K562 (cell line): ENCODE measurements around the gene NAGS. TPM values are rescaled to one million over a fixed set of nuclear protein-coding genes. Genes with fewer than 3 reads are reported as not detected.

Experiments used
- ATAC-seq: fragments of 200-7000 bp; cut with Tn5 transposase; 3 replicates; pipeline ENCODE4 v1.9.1; 2020; ENCODE audit warnings: moderate library complexity
- BruUV-seq: library from RNA; stranded (reverse); fragments of 400-500 nt; replicated peaks from 2 replicates; lab custom pipeline; 2021; lab: Mats Ljungman, UMichigan
- CTCF ChIA-PET: fragments of 300-600 bp; formaldehyde crosslinking; extraction: SDS; loops from one replicate; lab custom pipeline; 2021; ENCODE audit warnings: low intra/inter-chr PET ratio; lab: Yijun Ruan, JAX
- POLR2A ChIA-PET: fragments of 300-600, 350-650 bp; sonication (Branson Sonifier 250); formaldehyde crosslinking; extraction: SDS; loops from one replicate; lab custom pipeline; 2021; ENCODE audit warnings: antibody characterized with exemption, inconsistent platforms; lab: Yijun Ruan, JAX
- DNase-seq, 4 experiments: peaks; one replicate each; pipeline versions ENCODE4 v3.0.0 to v3.0.0-alpha.2; 2011 to 2018; ENCODE audit warnings: low spot score in 3 of 4, mixed read lengths in 3 of 4; ENCODE audit errors: extremely low read depth in 1 of 4
- FAIRE-seq: peaks from 2 replicates; lab custom pipeline; 2011; peaks lifted over from hg19 to GRCh38; lab: Jason Lieb, UNC
- H2AFZ ChIP-seq: 2 replicates; pipeline ENCODE4 v1.6.0; 2011; ENCODE audit warnings: low read depth, low read length, control low read depth, inconsistent platforms
- H3K27ac ChIP-seq: fragments of 200-600 bp; 3 replicates; pipeline ENCODE4 v1.8.0; 2011; ENCODE audit warnings: low read depth, mild to moderate bottlenecking, control low read depth, inconsistent platforms, low read length, moderate library complexity, mixed read lengths; ENCODE audit errors: extremely low read depth
- H3K27me3 ChIP-seq, 2 experiments: fragments of 300-600 bp in 1 of 2; 2 replicates in 1 of 2; 3 replicates in 1 of 2; pipeline versions ENCODE4 v1.6.0 to v1.8.0; 2011; ENCODE audit warnings: inconsistent platforms in 2 of 2, low read length in 2 of 2, mild to moderate bottlenecking in 1 of 2, mixed read lengths in 1 of 2, moderate library complexity in 1 of 2; ENCODE audit not compliant: control insufficient read depth in 2 of 2, insufficient read depth in 2 of 2
- H3K36me3 ChIP-seq: fragments of 300-600 bp; 3 replicates; pipeline ENCODE4 v1.8.0; 2011; ENCODE audit warnings: mild to moderate bottlenecking, low read length, inconsistent platforms; ENCODE audit not compliant: control insufficient read depth, insufficient read depth
- H3K4me1 ChIP-seq, 2 experiments: fragments of 200-600 bp in 1 of 2; replicated peaks in 1 of 2; 2 replicates in 1 of 2; 3 replicates in 1 of 2; pipeline versions ENCODE4 v1.5.1 to v1.8.0; 2011; ENCODE audit warnings: inconsistent platforms in 2 of 2, low read length in 2 of 2, mild to moderate bottlenecking in 1 of 2, mixed read lengths in 1 of 2, moderate library complexity in 1 of 2; ENCODE audit not compliant: control insufficient read depth in 2 of 2, insufficient read depth in 2 of 2
- H3K4me2 ChIP-seq: 2 replicates; pipeline ENCODE4 v1.6.1; 2011; ENCODE audit warnings: low read length, control low read depth, inconsistent platforms, mixed read lengths; ENCODE audit not compliant: insufficient read depth
- H3K4me3 ChIP-seq: fragments of 200-600 bp; sonication (generic), shearing (Covaris generic); 2 replicates; pipeline ENCODE4 v1.5.1; 2016; ENCODE audit warnings: control low read depth, inconsistent platforms
- H3K79me2 ChIP-seq: fragments of 200-600 bp; 3 replicates; pipeline ENCODE4 v1.8.0; 2011; ENCODE audit warnings: low read length, inconsistent platforms; ENCODE audit not compliant: control insufficient read depth, insufficient read depth
- H3K9ac ChIP-seq, 2 experiments: 2 replicates each; pipeline versions ENCODE4 v1.6.0 to v1.6.1; 2011; ENCODE audit warnings: low read depth in 2 of 2, low read length in 2 of 2, control low read depth in 1 of 2, inconsistent platforms in 1 of 2, mild to moderate bottlenecking in 1 of 2, mixed read lengths in 1 of 2; ENCODE audit not compliant: insufficient read depth in 1 of 2
- H3K9me1 ChIP-seq: one replicate; pipeline ENCODE4 v1.6.0; 2011; ENCODE audit warnings: inconsistent platforms, mild to moderate bottlenecking, low read length, moderate library complexity; ENCODE audit not compliant: control insufficient read depth, insufficient read depth
- H3K9me3 ChIP-seq: replicated peaks from 2 replicates; pipeline ENCODE4 v1.5.1; 2011; ENCODE audit warnings: low read depth, low read length, inconsistent platforms; ENCODE audit not compliant: control insufficient read depth, insufficient read depth
- H4K20me1 ChIP-seq: replicated peaks from 2 replicates; pipeline ENCODE4 v1.6.1; 2011; ENCODE audit warnings: low read length, inconsistent platforms, mixed read lengths; ENCODE audit not compliant: control insufficient read depth, insufficient read depth
- CBX3 ChIP-seq, 2 experiments: IDR thresholded peaks; 1 replicate in 1 of 2; 2 replicates in 1 of 2; pipeline ENCODE4 v1.6.1; 2012; ENCODE audit warnings: inconsistent platforms in 2 of 2, low read length in 2 of 2, borderline replicate concordance in 1 of 2, control low read depth in 1 of 2
- FIP1L1 ChIP-seq: fragments of 200-400 bp; formaldehyde crosslinking; IDR thresholded peaks from 2 replicates; pipeline ENCODE4 v1.6.1; 2018; ENCODE audit warnings: mild to moderate bottlenecking, low read depth, low read length; ENCODE audit not compliant: poor library complexity, severe bottlenecking
- GMEB1 ChIP-seq: fragments of 250-450 bp; sonication (Bioruptor Pico); IDR thresholded peaks from 2 replicates; pipeline ENCODE4 v1.4.0; 2020; ENCODE audit warnings: mild to moderate bottlenecking
- KDM5B ChIP-seq: fragments of 200-600 bp; sonication (generic); IDR thresholded peaks from 2 replicates; pipeline ENCODE4 v1.6.1; 2012; ENCODE audit warnings: low read depth, mild to moderate bottlenecking, moderate library complexity, low read length, control low read depth, inconsistent platforms; ENCODE audit not compliant: insufficient replicate concordance
- MAFK ChIP-seq: IDR thresholded peaks from 2 replicates; pipeline ENCODE4 v1.6.1; 2011; ENCODE audit warnings: low read length, improper control_type of control experiment
- MBD1 ChIP-seq: fragments of 250-450 bp; sonication (Bioruptor Pico); IDR thresholded peaks from 2 replicates; pipeline ENCODE4 v1.8.0; 2022; ENCODE audit warnings: inconsistent platforms
- NR4A1 ChIP-seq, 2 experiments: fragments of 250-450 bp in 1 of 2; fragments of 450-650 bp in 1 of 2; sonication (Bioruptor Pico) in 1 of 2; IDR thresholded peaks; 2 replicates each; pipeline versions ENCODE4 v1.4.0 to v1.6.1; 2016 to 2020; ENCODE audit warnings: mild to moderate bottlenecking in 2 of 2, missing compliant biosample characterization in 1 of 2, missing genetic modification characterization in 1 of 2, moderate library complexity in 1 of 2
- ZFX ChIP-seq: sonication (generic); formaldehyde crosslinking; IDR thresholded peaks from 2 replicates; pipeline ENCODE4 v1.8.0; 2022; ENCODE audit warnings: mild to moderate bottlenecking, missing genetic modification reagents, moderate library complexity
- ZNF778 ChIP-seq: fragments of 450-650 bp; formaldehyde crosslinking; IDR thresholded peaks from 2 replicates; pipeline ENCODE4 v1.4.0; 2020; ENCODE audit warnings: mild to moderate bottlenecking, moderate library complexity
- WGBS: fragments of 100-300 bp; shearing (Covaris generic); methylation state at CpG from one replicate; pipeline ENCODE4 v1.1.6; 2016; ENCODE audit warnings: low coverage, mixed read lengths; ENCODE audit not compliant: insufficient coverage; ENCODE audit errors: missing lambda C conversion rate; 5-methylcytosine and 5-hydroxymethylcytosine counted together
- in situ Hi-C: fragments of 300-500 bp; cut with MboI; formaldehyde crosslinking; loops from 4 replicates; pipeline ENCODE4 v1.15.0; 2018; ENCODE audit warnings: inconsistent platforms, mixed read lengths
- intact Hi-C: fragments of 100-400 bp; cut with micrococcal nuclease; formaldehyde crosslinking; loops from 2 replicates; pipeline ENCODE4 v1.14.2; 2022
- polyA plus RNA-seq, 8 experiments: library from polyadenylated mRNA; depleted of rRNA in 4 of 8; stranded (reverse) in 5 of 8; unstranded in 3 of 8; fragments of >200 nt; fragmentation: Nextera tagmentation in 2 of 8; fragmentation: Illumina TruSeq in 1 of 8; extraction: Ambion mirVana in 2 of 8; extraction: Trizol in 1 of 8; gene quantifications; 2 replicates each; pipeline versions ENCODE4 v1.2.1 to v1.2.3, GENCODE V29; 2011 to 2014; ENCODE audit warnings: inconsistent platforms in 1 of 8, missing spikeins in 1 of 8
- total RNA-seq, 7 experiments: library from RNA; depleted of rRNA in 6 of 7; stranded (reverse); fragments of >200 nt in 6 of 7; fragmentation: Illumina TruSeq in 2 of 7; extraction: Trizol in 2 of 7; gene quantifications; 2 replicates each; pipeline versions ENCODE4 v1.2.1 to v1.2.3, GENCODE V29; 2011 to 2021; ENCODE audit warnings: low replicate concordance in 1 of 7

NAGS gene
- total and polyA plus RNA-seq, 9 of the 15 experiments (the other 6 are each of a cell fraction or from before 2014, with no cell fraction given): not detected

GRCh38 chr17:44006272-44006597 lies 1.8 kb downstream of the NAGS start:
- WGBS: 35% methylated on average over 21 of the region's 21 CpGs
- no peak for ATAC-seq
- Histone ChIP-seq H3K9ac (peak overlapping the region; percentile 35 to 90; a peak in 3 of 4 replicates), H4K20me1 (peaks cover 11% of the 10 kb centered on the region; the same call in 1 of the 2 replicates), H3K36me3 (peaks cover 6% of the 10 kb centered on the region; the same call in 1 of the 3 replicates), H3K27ac (peak overlapping the region; percentile 64; the same call in 1 of the 3 replicates), H3K9me1 (no peaks in the 10 kb centered on the region), H3K27me3 (no peaks in the 10 kb centered on the region), H3K9me3 (no peaks in the 10 kb centered on the region), H3K79me2 (no peaks in the 10 kb centered on the region), H3K4me2 (peak overlapping the region; percentile 79), H2AFZ (peak overlapping the region; percentile 91), H3K4me3 (peak overlapping the region; percentile 33), H3K4me1 (peaks cover 9 to 37% of the 10 kb centered on the region in 2 experiments)
- TF ChIP-seq ZFX (CRISPR knock-in tag) (peak; percentile 39; the same call in 1 of the 2 replicates), CBX3 (IDR thresholded peaks at IDR 0.05; ENCODE audit: borderline replicate concordance in 1 of 2, low read length in 2 of 2) (no peak), KDM5B (peak; percentile 44), MAFK (no peak), NR4A1 (CRISPR knock-in tag; IDR thresholded peaks at IDR 0.05) (no peak), NR4A1 (tag; IDR thresholded peaks at IDR 0.05) (0 out of 2 replicates have a peak, but pooled peaks have one; percentile 39), FIP1L1 (peak; percentile 19), GMEB1 (no peak), ZNF778 (CRISPR knock-in tag) (no peak), MBD1 (CRISPR knock-in tag) (peak; percentile 80; the same call in 1 of the 2 replicates)
- no peak for DNase-seq
- FAIRE-seq: no peak
- BruUV-seq: no TSS peak
- ChIA-PET POLR2A (interaction anchor here (1.0 to 1.6 kb wide), 4 partner anchors 10 to 19 kb away, joined by 3 to 5 read pairs (median 4); no protein-coding TSS in a partner anchor), CTCF (no interaction called here)
- in situ Hi-C loops: no loop called here
- intact Hi-C loops: no loop called here
